Adipose tissue (tissue), 3 donors: ENCODE data around the gene ZNF17. TPM values are rescaled to one million over a fixed set of nuclear protein-coding genes. Genes with fewer than 3 reads are reported as not detected.

Experiments
- H3K27ac ChIP-seq: one replicate; pipeline ENCODE4 v1.5.1; 2013; ENCODE audit warnings: low read depth, low read length
- WGBS, 3 donors: extraction: QIAGEN DNeasy Blood & Tissue Kit; methylation state at CpG; one replicate each; pipeline ENCODE4 v1.1.7; 2013; 5-methylcytosine and 5-hydroxymethylcytosine counted together
- polyA plus RNA-seq, 3 donors: library from polyadenylated mRNA; stranded (reverse); fragments of 200-250 nt; gene quantifications; one replicate each; pipeline ENCODE4 v1.2.3, GENCODE V29; 2013
- donor health status: healthy with polysubstance abuse.
- donor health status: Bipolar disorder and iron deficiency.
- donor health status: healthy.

ZNF17 gene
- polyA plus RNA-seq, 3 donors: 2.0 to 3.1 (median 2.2) TPM

DNA sequence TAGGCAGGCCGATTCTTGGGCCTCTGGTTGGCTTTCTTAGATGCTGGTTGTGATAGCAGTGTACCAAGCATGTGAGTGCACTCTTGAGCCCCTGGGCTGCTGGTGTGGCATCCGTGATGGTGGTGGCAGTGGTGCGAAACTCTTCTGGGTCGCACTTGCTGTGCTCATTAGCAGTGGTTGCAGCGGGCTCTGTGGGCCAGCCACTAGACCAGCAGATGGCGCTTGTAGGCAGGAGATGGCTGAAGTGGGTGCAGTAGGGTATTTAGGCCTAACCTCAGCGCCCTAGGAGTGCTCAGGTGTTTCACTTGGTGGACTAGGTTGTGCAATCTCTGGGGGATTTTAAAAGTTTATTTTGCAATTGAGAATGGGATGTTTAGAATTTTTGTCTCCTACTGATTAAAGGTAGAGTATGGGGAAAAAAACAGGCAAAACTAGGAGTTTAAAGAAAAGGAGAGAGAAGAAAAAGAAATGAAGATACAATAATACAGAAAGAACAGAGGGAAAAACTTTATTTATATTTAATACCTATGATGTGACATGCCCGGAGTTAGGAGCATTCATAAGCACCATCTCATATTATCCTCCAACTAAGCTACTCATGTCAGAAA is 4.3 kb upstream of the ZNF17 start:
- no peak overlapping the region for H3K27ac ChIP-seq
- 15 to 18% (median 17%) methylated on average over 8 of the region's 8 CpGs for WGBS, 3 donors

DNA sequence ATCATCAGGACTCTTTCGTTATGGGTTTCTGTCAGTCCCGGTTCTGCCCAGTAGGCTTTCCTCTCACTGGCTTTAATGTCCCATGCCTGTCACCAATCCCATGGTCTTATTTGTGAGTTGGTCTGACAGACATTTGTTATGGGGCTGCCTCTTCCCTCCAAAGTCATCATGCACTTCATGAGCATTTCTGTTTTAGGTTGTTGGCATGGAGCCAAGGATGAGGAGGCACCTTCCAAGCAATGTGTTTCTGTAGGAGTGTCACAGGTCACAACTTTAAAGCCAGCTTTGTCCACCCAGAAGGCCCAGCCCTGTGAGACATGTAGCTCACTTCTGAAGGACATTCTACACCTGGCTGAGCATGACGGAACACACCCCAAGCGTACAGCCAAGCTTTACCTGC is 8.5 kb downstream of the ZNF17 start:
- no peak overlapping the region for H3K27ac ChIP-seq
- 98 to 100% (median 99%) methylated on average over 4 of the region's 4 CpGs for WGBS, 3 donors

DNA sequence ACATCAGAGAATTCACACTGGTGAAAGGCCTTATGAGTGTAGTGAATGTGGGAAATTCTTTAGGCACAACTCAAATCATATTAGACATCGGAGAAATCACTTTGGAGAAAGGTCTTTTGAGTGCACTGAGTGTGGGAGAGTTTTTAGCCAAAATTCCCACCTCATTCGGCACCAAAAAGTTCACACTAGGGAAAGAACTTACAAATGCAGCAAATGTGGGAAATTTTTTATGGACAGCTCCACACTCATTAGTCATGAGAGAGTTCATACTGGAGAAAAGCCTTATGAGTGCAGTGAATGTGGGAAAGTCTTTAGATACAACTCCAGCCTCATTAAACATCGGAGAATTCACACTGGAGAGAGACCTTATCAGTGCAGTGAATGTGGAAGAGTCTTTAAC is 10.1 kb downstream of the ZNF17 start:
- H3K27ac ChIP-seq: no peak overlapping the region
- WGBS, 3 donors: 96 to 99% (median 97%) methylated on average over 3 of the region's 3 CpGs

DNA sequence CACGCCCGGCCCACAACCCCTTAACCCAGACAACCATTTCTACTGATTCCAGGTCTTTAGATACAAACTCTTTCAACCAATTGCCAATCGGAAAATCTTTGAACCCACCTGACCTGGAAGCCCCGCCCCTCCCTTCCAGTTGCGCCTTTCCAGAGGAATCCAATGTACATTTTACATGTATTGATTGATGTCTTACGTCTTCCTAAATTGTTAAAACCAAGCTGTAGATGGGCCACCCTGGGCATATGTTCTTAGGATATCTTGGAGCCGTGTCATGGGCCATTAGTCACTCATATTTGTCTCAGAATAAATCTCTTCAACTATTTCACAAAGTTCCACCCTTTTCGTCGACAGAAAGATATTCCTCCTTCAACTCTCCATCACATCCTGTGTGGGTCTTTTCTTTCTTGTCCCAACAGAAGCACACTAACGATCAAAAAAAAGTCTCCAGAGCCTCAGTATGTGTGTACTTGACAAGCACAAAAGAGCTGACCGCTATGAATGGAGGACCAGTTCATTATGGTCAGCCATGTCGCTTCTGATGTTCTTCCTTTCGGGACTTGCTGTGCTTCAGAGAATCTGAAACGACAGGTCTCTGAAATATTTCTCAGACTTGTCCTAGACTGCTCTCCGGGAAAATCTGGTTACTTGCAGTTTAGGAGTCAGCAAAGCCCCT is 23.6 kb downstream of the ZNF17 start:
- no peak overlapping the region for H3K27ac ChIP-seq
- 26 to 36% (median 28%) methylated on average over 15 of the region's 15 CpGs for WGBS, 3 donors

DNA sequence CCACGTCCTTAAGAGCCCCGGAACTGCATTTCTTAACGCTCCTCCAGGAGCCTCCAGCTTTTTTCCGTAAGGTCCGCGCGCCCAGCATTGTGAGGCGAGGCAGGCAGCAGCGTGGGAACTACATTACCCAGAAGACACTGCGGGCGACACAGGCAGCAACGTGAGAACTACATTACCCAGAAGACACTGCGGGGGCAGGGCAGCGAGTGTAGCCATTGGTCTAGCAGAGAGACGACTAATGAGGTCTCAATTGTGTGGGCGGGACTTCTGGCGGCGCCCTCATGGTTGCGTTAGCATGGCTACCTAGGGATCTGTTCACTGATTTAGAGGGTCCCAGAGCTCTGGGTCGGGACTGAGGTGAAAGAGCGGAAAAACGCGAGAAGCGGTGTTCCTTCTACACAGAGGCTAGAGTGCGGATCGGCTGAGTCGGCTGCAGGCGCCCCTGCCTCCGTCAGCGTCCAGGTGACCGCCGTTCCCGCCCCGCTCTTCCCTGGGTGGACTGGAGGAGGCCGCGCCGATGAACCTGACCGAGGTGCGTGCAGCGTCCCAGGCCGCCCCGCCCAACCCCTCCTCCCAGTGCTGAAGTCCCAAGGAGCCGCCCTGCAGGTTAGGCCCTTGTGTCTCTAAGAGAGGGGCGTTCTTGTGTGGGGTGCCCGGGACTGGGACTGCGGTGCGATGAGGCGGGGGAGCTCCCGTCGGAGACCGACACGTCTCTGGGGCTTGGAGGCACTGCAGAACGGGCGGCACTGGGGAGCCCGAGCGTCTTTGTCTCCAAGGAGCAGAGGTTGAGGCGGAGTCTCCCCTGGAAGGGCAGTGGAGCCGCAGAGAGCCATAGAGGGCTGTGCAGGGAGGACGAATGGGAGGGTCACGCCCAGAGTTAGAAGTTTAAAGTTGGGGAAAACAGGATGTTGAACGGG is 24.4 kb downstream of the ZNF17 start, which contains the start of gene ZNF749:
TSS of gene ZNF749 (plus strand) at position 264 of the 917 bp plus-strand sequence. CDS start at position 518, 254 bp downstream.
- 0 to 1% (median 1%) methylated on average over 57 to 61 of the region's 61 CpGs for WGBS, 3 donors
- H3K27ac ChIP-seq: no peak within 1 kb of the TSS

DNA sequence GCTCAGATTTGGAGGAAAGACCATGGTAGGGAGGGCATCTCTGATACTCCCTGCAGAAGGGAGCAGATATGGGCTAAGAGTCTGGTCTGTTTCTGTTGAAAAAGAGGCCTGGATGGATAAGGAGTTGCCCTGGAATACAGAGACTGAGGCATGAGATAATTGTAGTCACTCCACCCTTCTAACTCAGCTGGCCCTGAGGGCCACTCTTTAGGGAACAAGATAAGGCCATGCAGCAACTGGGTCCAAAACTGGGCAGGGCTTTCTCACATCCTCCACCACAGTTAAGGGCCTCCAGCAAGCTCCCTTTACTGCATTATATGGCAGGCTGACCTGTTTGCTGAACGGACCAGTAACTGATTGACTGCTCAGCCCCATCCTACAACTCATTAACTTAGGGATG is 25.5 kb downstream of the ZNF17 start:
- H3K27ac ChIP-seq: no peak overlapping the region
- WGBS, 3 donors: 52 to 95% (median 83%) methylated on average over 1 of the region's 1 CpG

DNA sequence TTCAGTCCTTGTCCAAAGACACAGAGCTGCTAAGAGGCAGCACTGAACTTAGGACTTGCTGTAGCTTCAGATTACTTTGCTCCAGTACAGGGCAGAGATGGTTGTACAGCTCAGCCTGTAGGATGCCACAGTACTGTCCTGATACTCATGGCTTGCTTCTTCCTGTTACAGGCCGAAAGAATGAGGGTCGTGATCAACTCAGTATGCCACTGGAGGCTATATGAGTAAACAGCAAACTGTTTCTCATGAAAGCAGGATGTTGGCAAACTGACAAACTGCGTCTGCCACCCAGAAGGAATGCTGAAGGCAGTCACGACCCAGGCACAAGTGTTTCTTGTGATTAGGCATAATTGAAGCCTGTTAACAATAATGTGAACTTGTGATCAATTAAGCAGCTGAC is 27.0 kb downstream of the ZNF17 start:
- WGBS, 3 donors: 70 to 76% (median 71%) methylated on average over 4 of the region's 4 CpGs
- no peak overlapping the region for H3K27ac ChIP-seq

DNA sequence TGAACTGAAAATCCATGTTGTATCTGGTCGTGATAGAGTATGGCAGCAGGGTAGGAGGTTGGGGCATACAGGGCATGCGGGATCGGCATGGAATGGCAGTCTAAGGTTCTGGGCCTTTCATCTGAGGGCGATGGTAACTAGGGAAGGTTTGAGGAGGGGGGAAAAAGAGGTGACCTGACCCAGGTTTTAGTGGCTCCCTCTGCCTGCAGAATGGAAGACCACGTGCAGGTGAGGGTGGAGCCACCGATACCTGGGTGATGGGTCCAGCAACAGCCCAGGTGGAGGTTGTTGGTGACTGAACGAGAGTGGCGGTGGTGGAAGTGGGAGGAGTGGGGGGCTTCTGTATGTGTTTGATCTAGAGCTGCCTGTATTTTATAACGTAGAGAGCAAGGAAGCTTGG is 28.0 kb downstream of the ZNF17 start:
- WGBS, 3 donors: 89 to 93% (median 92%) methylated on average over 9 of the region's 9 CpGs
- H3K27ac ChIP-seq: no peak overlapping the region

DNA sequence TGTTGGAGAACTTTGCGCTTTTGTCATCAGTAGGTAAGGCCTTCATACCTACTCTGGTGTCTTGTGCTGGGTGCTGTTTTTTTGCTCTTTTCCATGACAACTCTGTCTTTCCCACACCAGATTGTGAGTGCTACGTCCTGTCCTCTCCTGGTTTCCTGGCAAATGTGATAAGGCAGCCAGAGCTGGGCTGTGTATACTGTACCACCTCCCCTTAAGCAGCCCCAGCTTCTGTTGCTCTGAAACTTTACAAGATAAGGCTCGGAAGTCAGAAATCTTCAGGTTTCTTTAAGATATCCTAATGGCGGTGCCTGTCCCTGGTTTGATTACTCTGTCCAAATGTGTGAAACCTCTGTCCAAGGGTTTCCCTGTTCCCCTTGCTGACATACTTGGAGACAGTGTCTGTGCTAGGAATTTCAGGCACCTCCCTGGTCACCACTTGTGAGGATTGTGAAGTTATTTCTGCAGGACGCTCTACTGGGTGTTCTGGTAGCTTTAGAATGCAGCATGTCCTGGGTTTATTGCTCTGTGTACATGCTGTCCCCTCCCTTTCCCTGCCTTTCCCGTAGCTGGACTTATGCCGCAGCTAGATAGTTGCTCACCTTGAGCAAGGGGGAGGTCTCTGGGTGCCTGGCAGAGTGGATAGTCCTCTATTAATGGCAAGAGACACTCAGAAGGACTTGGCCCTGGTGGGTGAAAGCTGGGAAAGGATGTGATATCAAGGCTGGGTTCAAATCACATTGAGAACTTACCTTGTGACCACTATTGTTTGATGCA is 31.2 kb downstream of the ZNF17 start:
- 78 to 94% (median 91%) methylated on average over 6 to 7 of the region's 7 CpGs for WGBS, 3 donors

DNA sequence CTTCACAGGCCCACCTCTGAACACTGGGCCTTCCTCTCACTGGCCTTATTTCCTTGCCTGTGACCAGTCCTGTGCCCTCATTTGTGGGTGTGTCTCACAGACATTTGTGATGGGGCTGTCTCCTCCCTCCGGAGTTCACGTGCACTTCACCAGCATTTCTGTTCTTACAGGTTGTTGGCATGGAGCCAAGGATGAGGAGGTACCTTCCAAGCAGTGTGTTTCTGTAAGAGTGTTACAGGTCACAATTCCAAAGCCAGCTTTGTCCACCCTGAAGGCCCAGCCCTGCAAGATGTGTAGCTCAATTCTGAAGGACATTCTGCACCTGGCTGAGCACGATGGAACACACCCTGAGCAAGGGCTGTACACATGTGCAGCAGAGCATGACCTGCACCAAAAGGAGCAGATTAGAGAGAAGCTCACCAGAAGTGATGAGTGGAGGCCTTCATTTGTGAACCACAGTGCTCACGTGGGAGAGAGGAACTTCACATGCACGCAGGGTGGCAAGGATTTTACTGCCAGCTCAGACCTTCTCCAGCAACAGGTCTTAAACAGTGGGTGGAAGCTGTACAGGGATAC is 32.2 kb downstream of the ZNF17 start:
- WGBS, 3 donors: 73 to 86% (median 78%) methylated on average over 5 of the region's 5 CpGs
- no peak overlapping the region for H3K27ac ChIP-seq

More for the DNA sequence above, 31.2 kb downstream of the ZNF17 start:
- H3K27ac ChIP-seq: no peak overlapping the region

DNA sequence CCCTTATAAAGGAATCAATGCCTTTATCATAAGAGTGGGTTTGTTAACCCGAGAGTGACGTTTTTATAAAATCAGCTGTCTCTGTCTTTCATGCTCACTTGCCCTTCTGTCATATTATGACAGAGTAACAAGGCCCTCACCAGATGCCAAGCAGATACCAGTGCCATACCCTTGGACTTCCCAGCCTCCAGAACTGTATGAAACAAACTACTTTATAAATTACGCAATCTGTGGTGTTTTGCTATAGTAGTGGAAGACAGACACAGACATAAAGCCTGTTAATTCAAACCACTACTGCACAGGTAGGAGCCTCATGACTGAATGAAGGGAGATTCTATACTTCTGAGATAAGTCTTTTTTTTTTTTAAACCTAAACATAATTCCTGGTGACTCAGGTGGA is 41.3 kb downstream of the ZNF17 start:
- WGBS, 3 donors: 89 to 97% (median 95%) methylated on average over 3 of the region's 3 CpGs
- no peak overlapping the region for H3K27ac ChIP-seq

DNA sequence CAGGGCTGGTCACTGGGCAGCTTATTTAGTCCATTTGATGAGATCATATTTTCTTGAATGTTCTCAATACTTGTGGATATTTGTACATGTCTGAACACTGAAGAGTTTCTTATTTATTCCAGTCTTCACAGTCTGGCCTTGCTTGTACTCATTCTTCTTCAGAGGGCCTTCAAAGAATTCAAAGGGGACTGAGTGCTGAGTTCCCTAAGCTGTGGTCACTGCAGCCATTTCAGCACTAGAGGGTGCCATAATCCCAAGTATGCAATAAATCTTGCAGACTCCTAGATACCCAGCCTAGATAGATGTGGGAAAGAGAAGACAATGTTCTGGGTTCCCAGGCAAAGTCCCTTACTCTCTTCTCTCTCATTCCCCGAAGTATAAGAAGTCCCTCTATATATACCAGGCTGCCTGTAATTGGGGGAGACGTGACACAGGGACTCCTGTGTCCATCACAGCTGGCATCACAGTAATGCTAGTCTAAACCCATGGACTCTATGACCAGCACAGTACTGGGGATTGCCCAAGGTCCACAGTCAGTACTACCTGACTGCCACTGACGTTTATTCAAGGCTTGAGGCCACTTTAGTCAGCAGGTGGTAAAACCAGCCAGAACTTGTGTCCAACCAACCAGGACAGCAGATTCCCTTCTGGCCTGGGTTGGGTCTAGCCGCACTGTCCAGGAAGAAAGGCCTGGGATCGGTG is 54.9 kb downstream of the ZNF17 start:
- WGBS, 3 donors: 70 to 82% (median 73%) methylated on average over 5 of the region's 5 CpGs
- no peak overlapping the region for H3K27ac ChIP-seq

DNA sequence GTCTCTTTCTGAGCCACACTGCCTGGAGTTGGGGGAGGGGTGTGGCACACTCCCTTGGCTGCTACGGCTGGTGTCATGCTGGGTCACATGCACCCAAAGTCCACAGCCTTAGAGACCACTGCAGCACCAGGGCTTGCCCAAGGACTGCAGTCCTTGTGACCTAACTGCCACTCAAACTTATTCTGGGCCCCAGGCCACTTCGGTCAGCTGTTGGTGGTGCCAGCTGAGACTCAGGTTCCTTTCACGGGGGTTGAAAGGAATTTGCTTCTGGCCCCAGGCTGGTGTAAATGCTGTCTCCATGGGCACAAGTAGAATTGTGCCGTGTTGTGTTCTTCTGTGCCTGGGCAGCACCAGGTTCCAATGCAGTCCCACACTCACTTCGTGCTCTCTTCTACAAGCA is 55.5 kb downstream of the ZNF17 start:
- 96 to 99% (median 98%) methylated on average over 5 of the region's 5 CpGs for WGBS, 3 donors
- H3K27ac ChIP-seq: no peak overlapping the region

Other genes starting within 250 kb of the ZNF17 start
- not detected for gene DUXA, start 243.7 kb upstream of the ZNF17 start, polyA plus RNA-seq
- 10 to 100 TPM in 1 of 3 donors, 1 to 10 TPM in 2; 2.7 to 12.6 (median 4.6) TPM for gene ZNF264, start 219.7 kb upstream of the ZNF17 start, polyA plus RNA-seq
- 1 to 10 TPM in 1 of 3 donors, under 1 TPM in 2; 0.36 to 2.0 (median 0.94) TPM for gene AURKC, start 180.1 kb upstream of the ZNF17 start, polyA plus RNA-seq
- 1 to 10 TPM in 2 of 3 donors, under 1 TPM in 1; 0.90 to 1.4 (median 1.1) TPM for gene ZNF805, start 170.5 kb upstream of the ZNF17 start, polyA plus RNA-seq
- 1 to 10 TPM in 2 of 3 donors, under 1 TPM in 1; 0.39 to 3.0 (median 1.9) TPM for gene ZNF460, start 130.7 kb upstream of the ZNF17 start, polyA plus RNA-seq
- 1 to 10 TPM in 1 of 3 donors, under 1 TPM in 2; 0.63 to 1.6 (median 0.97) TPM for gene ZNF543, start 90.7 kb upstream of the ZNF17 start, polyA plus RNA-seq
- gene ZNF304, start 59.9 kb upstream of the ZNF17 start, polyA plus RNA-seq: 1 to 10 TPM; 1.7 to 2.3 (median 1.8) TPM
- 10 to 100 TPM in 2 of 3 donors, 1 to 10 TPM in 1; 8.9 to 23.1 (median 14.0) TPM for gene TRAPPC2B, start 47.6 kb upstream of the ZNF17 start, polyA plus RNA-seq
- 1 to 10 TPM in 1 of 3 donors, under 1 TPM in 2; 0.54 to 1.1 (median 0.72) TPM for gene ZNF547, start 47.6 kb upstream of the ZNF17 start, polyA plus RNA-seq
- 1 to 10 TPM; 3.9 to 6.1 (median 6.1) TPM for gene ZNF548, start 21.3 kb upstream of the ZNF17 start, polyA plus RNA-seq
- 1 to 10 TPM; 1.8 to 7.4 (median 7.0) TPM for gene ZNF749, start 24.2 kb downstream of the ZNF17 start, polyA plus RNA-seq
- under 1 TPM in 2 of 3 donors, not detected in 1; 0.16 to 0.23 TPM for gene VN1R1, start 46.0 kb downstream of the ZNF17 start, polyA plus RNA-seq
- 1 to 10 TPM; 1.1 to 2.1 (median 1.8) TPM for gene ZNF772, start 66.4 kb downstream of the ZNF17 start, polyA plus RNA-seq
- 1 to 10 TPM; 2.8 to 3.6 (median 3.0) TPM for gene ZNF419, start 76.6 kb downstream of the ZNF17 start, polyA plus RNA-seq
- gene ZNF773, start 88.8 kb downstream of the ZNF17 start, polyA plus RNA-seq: 1 to 10 TPM; 2.1 to 3.3 (median 3.2) TPM
- gene ZNF549, start 116.2 kb downstream of the ZNF17 start, polyA plus RNA-seq: 1 to 10 TPM; 1.2 to 1.9 (median 1.3) TPM
- 1 to 10 TPM; 1.5 to 3.2 (median 2.6) TPM for gene ZNF550, start 148.7 kb downstream of the ZNF17 start, polyA plus RNA-seq
- 1 to 10 TPM in 2 of 3 donors, under 1 TPM in 1; 0.90 to 2.0 (median 1.2) TPM for gene ZNF416, start 167.8 kb downstream of the ZNF17 start, polyA plus RNA-seq
- gene ZIK1, start 173.0 kb downstream of the ZNF17 start, polyA plus RNA-seq: 1 to 10 TPM in 2 of 3 donors, under 1 TPM in 1; 0.45 to 1.3 (median 1.2) TPM
- 1 to 10 TPM in 2 of 3 donors, under 1 TPM in 1; 0.94 to 1.9 (median 1.0) TPM for gene ZNF530, start 188.7 kb downstream of the ZNF17 start, polyA plus RNA-seq
- gene ZNF134, start 203.1 kb downstream of the ZNF17 start, polyA plus RNA-seq: 1 to 10 TPM; 3.3 to 7.0 (median 4.7) TPM
- gene ZNF211, start 222.0 kb downstream of the ZNF17 start, polyA plus RNA-seq: 1 to 10 TPM; 2.9 to 4.7 (median 3.7) TPM